H9 (cell line): ENCODE data around the gene SELENOM. TPM values are rescaled to one million over a fixed set of nuclear protein-coding genes. Genes with fewer than 3 reads are reported as not detected.

Experiments used
- DNase-seq: peaks from one replicate; pipeline ENCODE4 v3.0.0-alpha.2; 2017
- H2AFZ ChIP-seq: one replicate; pipeline ENCODE4 v1.6.1; 2013; ENCODE audit warnings: mild to moderate bottlenecking, low read length, control low read depth, moderate library complexity
- H2AK5ac ChIP-seq: 2 replicates; pipeline ENCODE4 v1.6.1; 2013; ENCODE audit warnings: low read length, control low read depth, mixed read lengths; ENCODE audit not compliant: insufficient read length
- H2BK120ac ChIP-seq: one replicate; pipeline ENCODE4 v1.6.1; 2013; ENCODE audit warnings: low read depth, mild to moderate bottlenecking, low read length, control low read depth, inconsistent platforms; ENCODE audit not compliant: poor library complexity, severe bottlenecking
- H2BK12ac ChIP-seq: 2 replicates; pipeline ENCODE4 v1.6.1; 2013; ENCODE audit warnings: low read length, control low read depth, mixed read lengths, low read depth; ENCODE audit not compliant: insufficient read length
- H2BK15ac ChIP-seq: 2 replicates; pipeline ENCODE4 v1.6.1; 2013; ENCODE audit warnings: low read depth, low read length, control low read depth
- H2BK20ac ChIP-seq: one replicate; pipeline ENCODE4 v1.6.1; 2013; ENCODE audit warnings: low read depth, mild to moderate bottlenecking, low read length, control low read depth, inconsistent platforms; ENCODE audit not compliant: poor library complexity, severe bottlenecking
- H2BK5ac ChIP-seq: 2 replicates; pipeline ENCODE4 v1.6.1; 2013; ENCODE audit warnings: low read length, control low read depth, mixed read lengths; ENCODE audit not compliant: insufficient read length
- H3K14ac ChIP-seq: 2 replicates; pipeline ENCODE4 v1.6.1; 2013; ENCODE audit warnings: low read length, control low read depth; ENCODE audit not compliant: insufficient read depth
- H3K18ac ChIP-seq: 2 replicates; pipeline ENCODE4 v1.6.1; 2013; ENCODE audit warnings: low read depth, mild to moderate bottlenecking, mixed read lengths, low read length, control low read depth; ENCODE audit not compliant: insufficient read length
- H3K23ac ChIP-seq: 2 replicates; pipeline ENCODE4 v1.6.1; 2013; ENCODE audit warnings: low read length, control low read depth, mixed read lengths, low read depth; ENCODE audit not compliant: insufficient read length
- H3K23me2 ChIP-seq: 2 replicates; pipeline ENCODE4 v1.6.1; 2013; ENCODE audit warnings: low read depth, mild to moderate bottlenecking, mixed read lengths, low read length, control low read depth; ENCODE audit not compliant: insufficient read length, poor library complexity, severe bottlenecking
- H3K27ac ChIP-seq: 2 replicates; pipeline ENCODE4 v1.5.1; 2013; ENCODE audit warnings: low read length, control low read depth, mixed read lengths, low read depth; ENCODE audit not compliant: insufficient read length
- H3K27me3 ChIP-seq: 2 replicates; pipeline ENCODE4 v1.6.1; 2013; ENCODE audit warnings: low read length, control low read depth, inconsistent platforms; ENCODE audit not compliant: insufficient read depth
- H3K4ac ChIP-seq: 2 replicates; pipeline ENCODE4 v1.6.1; 2013; ENCODE audit warnings: low read depth, mild to moderate bottlenecking, control low read depth, inconsistent platforms, low read length, moderate library complexity
- H3K4me1 ChIP-seq: 2 replicates; pipeline ENCODE4 v1.6.1; 2013; ENCODE audit warnings: low read length, control low read depth, inconsistent platforms; ENCODE audit not compliant: insufficient read depth
- H3K4me2 ChIP-seq: 2 replicates; pipeline ENCODE4 v1.6.1; 2013; ENCODE audit warnings: low read length, control low read depth, mixed read lengths; ENCODE audit not compliant: insufficient read length, insufficient read depth
- H3K56ac ChIP-seq: 2 replicates; pipeline ENCODE4 v1.6.1; 2013; ENCODE audit warnings: low read depth, mild to moderate bottlenecking, mixed read lengths, low read length, control low read depth; ENCODE audit not compliant: insufficient read length
- H3K79me1 ChIP-seq: 2 replicates; pipeline ENCODE4 v1.6.1; 2013; ENCODE audit warnings: low read depth, mild to moderate bottlenecking, moderate library complexity, low read length, control low read depth, inconsistent platforms; ENCODE audit not compliant: insufficient read depth, poor library complexity, severe bottlenecking
- H3K79me2 ChIP-seq: 2 replicates; pipeline ENCODE4 v1.6.1; 2013; ENCODE audit warnings: low read length, control low read depth, inconsistent platforms; ENCODE audit not compliant: insufficient read depth
- H3K9ac ChIP-seq: 2 replicates; pipeline ENCODE4 v1.6.1; 2013; ENCODE audit warnings: low read length, control low read depth, mixed read lengths; ENCODE audit not compliant: insufficient read length; ENCODE audit errors: extremely low read depth
- H3K9me3 ChIP-seq: one replicate; pipeline ENCODE4 v1.6.1; 2013; ENCODE audit warnings: low read depth, low read length, inconsistent platforms; ENCODE audit not compliant: control insufficient read depth
- H3T11ph ChIP-seq: one replicate; pipeline ENCODE4 v1.6.1; 2013; ENCODE audit warnings: mild to moderate bottlenecking, low read length, control low read depth, inconsistent platforms
- H4K20me1 ChIP-seq: one replicate; pipeline ENCODE4 v1.6.1; 2013; ENCODE audit not compliant: control insufficient read depth, insufficient read length, insufficient read depth
- H4K5ac ChIP-seq: 2 replicates; pipeline ENCODE4 v1.6.1; 2013; ENCODE audit warnings: low read depth, mild to moderate bottlenecking, mixed read lengths, low read length, control low read depth; ENCODE audit not compliant: insufficient read length
- H4K8ac ChIP-seq: replicated peaks from 2 replicates; pipeline ENCODE4 v1.6.1; 2013; ENCODE audit warnings: low read length, control low read depth, mixed read lengths, low read depth; ENCODE audit not compliant: insufficient read length
- H4K91ac ChIP-seq: 2 replicates; pipeline ENCODE4 v1.6.1; 2013; ENCODE audit warnings: low read depth, mild to moderate bottlenecking, moderate library complexity, mixed read lengths, low read length, control low read depth; ENCODE audit not compliant: insufficient read length
- H3K27ac Mint-ChIP-seq, 3 experiments: 2 replicates in 2 of 3; 3 replicates in 1 of 3; pipeline ENCODE4 v1.8.0; 2020 to 2021; ENCODE audit warnings: mixed read lengths in 3 of 3, mild to moderate bottlenecking in 1 of 3, moderate library complexity in 1 of 3
- H3K27me3 Mint-ChIP-seq: 2 replicates; pipeline ENCODE4 v1.8.0; 2021; ENCODE audit warnings: low read depth, mild to moderate bottlenecking, moderate library complexity, mixed read lengths
- H3K36me3 Mint-ChIP-seq, 3 experiments: 2 replicates in 2 of 3; 3 replicates in 1 of 3; pipeline ENCODE4 v1.8.0; 2020 to 2021; ENCODE audit warnings: low read depth in 3 of 3, mixed read lengths in 3 of 3; ENCODE audit not compliant: insufficient read depth in 1 of 3
- H3K4me1 Mint-ChIP-seq, 2 experiments: 2 replicates each; pipeline ENCODE4 v1.8.0; 2020; ENCODE audit warnings: mixed read lengths in 2 of 2
- H3K4me3 Mint-ChIP-seq, 2 experiments: 2 replicates in 1 of 2; 3 replicates in 1 of 2; pipeline ENCODE4 v1.8.0; 2020 to 2021; ENCODE audit warnings: mild to moderate bottlenecking in 2 of 2, mixed read lengths in 2 of 2, moderate library complexity in 1 of 2
- H3K9me3 Mint-ChIP-seq, 2 experiments: 2 replicates in 1 of 2; 3 replicates in 1 of 2; pipeline ENCODE4 v1.8.0; 2020; ENCODE audit warnings: mild to moderate bottlenecking in 2 of 2, mixed read lengths in 2 of 2, moderate library complexity in 1 of 2
- WGBS: extraction: QIAGEN DNeasy Blood & Tissue Kit; methylation state at CpG from one replicate; pipeline ENCODE4 v1.1.7; 2013; ENCODE audit warnings: missing lambda C conversion rate, low lambda C conversion rate, mixed read lengths; ENCODE audit not compliant: insufficient read length; ENCODE audit errors: extremely low coverage; 5-methylcytosine and 5-hydroxymethylcytosine counted together
- total RNA-seq: library from RNA; stranded (reverse); gene quantifications from 2 replicates; pipeline ENCODE4 v1.2.1, GENCODE V29; 2021
- TF ChIP-seq, protein P1 (sequence below): fragments of 200-600 bp; sonication (generic); conservative IDR thresholded peaks from 3 replicates; pipeline ENCODE4 v1.8.0; 2021; ENCODE audit warnings: antibody characterized with exemption, mild to moderate bottlenecking

The SELENOM gene
- total RNA-seq, 1 experiment from 2014 or later: 18.6 TPM

GRCh38 chr22:31055117-31055634, 52.2 kb downstream of the SELENOM start:
- Mint-ChIP-seq H3K4me1 (peaks cover 9 to 19% of the 10 kb centered on the region in 2 experiments), H3K9me3 (no peaks in the 10 kb centered on the region), H3K36me3 (no peaks in the 10 kb centered on the region), H3K27ac (peak overlapping the region in 1 of 3 experiments; percentile 16; a peak in 1 of 7 replicates), H3K4me3 (no peak overlapping the region), H3K27me3 (no peaks in the 10 kb centered on the region)
- Histone ChIP-seq H3T11ph (no peak overlapping the region), H3K9ac (no peak overlapping the region), H3K56ac (no peak overlapping the region), H3K4me1 (no peaks in the 10 kb centered on the region), H2BK120ac (no peak overlapping the region), H3K27ac (no peak overlapping the region), H3K79me1 (no peaks in the 10 kb centered on the region), H3K14ac (no peak overlapping the region), H2BK5ac (no peak overlapping the region), H3K23me2 (no peaks in the 10 kb centered on the region), H4K8ac (no peak overlapping the region), H2BK20ac (no peak overlapping the region), H4K91ac (no peak overlapping the region), H2BK15ac (no peak overlapping the region), H3K27me3 (no peaks in the 10 kb centered on the region), H3K4me2 (no peak overlapping the region), H3K9me3 (no peaks in the 10 kb centered on the region), H3K18ac (no peak overlapping the region), H2BK12ac (no peak overlapping the region), H4K20me1 (no peaks in the 10 kb centered on the region), H3K4ac (no peak overlapping the region), H4K5ac (no peak overlapping the region), H3K79me2 (no peaks in the 10 kb centered on the region), H2AFZ (no peak overlapping the region), H3K23ac (no peak overlapping the region), H2AK5ac (no peak overlapping the region)
- DNase-seq: no peak
- TF ChIP-seq, protein P1, sequence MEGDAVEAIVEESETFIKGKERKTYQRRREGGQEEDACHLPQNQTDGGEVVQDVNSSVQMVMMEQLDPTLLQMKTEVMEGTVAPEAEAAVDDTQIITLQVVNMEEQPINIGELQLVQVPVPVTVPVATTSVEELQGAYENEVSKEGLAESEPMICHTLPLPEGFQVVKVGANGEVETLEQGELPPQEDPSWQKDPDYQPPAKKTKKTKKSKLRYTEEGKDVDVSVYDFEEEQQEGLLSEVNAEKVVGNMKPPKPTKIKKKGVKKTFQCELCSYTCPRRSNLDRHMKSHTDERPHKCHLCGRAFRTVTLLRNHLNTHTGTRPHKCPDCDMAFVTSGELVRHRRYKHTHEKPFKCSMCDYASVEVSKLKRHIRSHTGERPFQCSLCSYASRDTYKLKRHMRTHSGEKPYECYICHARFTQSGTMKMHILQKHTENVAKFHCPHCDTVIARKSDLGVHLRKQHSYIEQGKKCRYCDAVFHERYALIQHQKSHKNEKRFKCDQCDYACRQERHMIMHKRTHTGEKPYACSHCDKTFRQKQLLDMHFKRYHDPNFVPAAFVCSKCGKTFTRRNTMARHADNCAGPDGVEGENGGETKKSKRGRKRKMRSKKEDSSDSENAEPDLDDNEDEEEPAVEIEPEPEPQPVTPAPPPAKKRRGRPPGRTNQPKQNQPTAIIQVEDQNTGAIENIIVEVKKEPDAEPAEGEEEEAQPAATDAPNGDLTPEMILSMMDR: no peak
- no CpG with 5 or more reads among the region's 5 CpGs for WGBS

Other genes with a start within 250 kb of the SELENOM start
- gene MORC2, start 138.8 kb downstream of the SELENOM start, total RNA-seq: 37.2 and 37.4 TPM in 2 replicates
- 95.5 and 99.6 TPM in 2 replicates for gene TUG1, start 138.3 kb downstream of the SELENOM start, total RNA-seq
- gene SMTN, start 26.2 kb downstream of the SELENOM start, total RNA-seq: 21.1 and 23.4 TPM in 2 replicates
- gene INPP5J, start 15.4 kb upstream of the SELENOM start, total RNA-seq: 4.7 and 4.9 TPM in 2 replicates
- gene PLA2G3, start 32.9 kb upstream of the SELENOM start, total RNA-seq: 8.2 and 8.3 TPM in 2 replicates
- 21.3 and 24.3 TPM in 2 replicates for gene RNF185, start 52.6 kb upstream of the SELENOM start, total RNA-seq
- gene LIMK2, start 104.7 kb upstream of the SELENOM start, total RNA-seq: 50.5 and 51.3 TPM in 2 replicates
- 0.87 and 0.92 TPM in 2 replicates for gene PIK3IP1, start 184.9 kb upstream of the SELENOM start, total RNA-seq
- gene PATZ1, start 238.8 kb upstream of the SELENOM start, total RNA-seq: 118 and 120 TPM in 2 replicates